Ishikawa (cell line): Measurements from ENCODE around the gene JARID2.

Experiments
- CEBPB ChIP-seq: IDR thresholded peaks from 2 replicates; pipeline ENCODE4 v1.6.1; 2012
- CREB1 ChIP-seq: IDR thresholded peaks from 2 replicates; pipeline ENCODE4 v1.6.1; 2012; ENCODE audit warnings: low read depth
- EGR1 ChIP-seq: IDR thresholded peaks from 2 replicates; pipeline ENCODE4 v1.6.1; 2012
- EP300 ChIP-seq: IDR thresholded peaks from 2 replicates; pipeline ENCODE4 v1.6.1; 2012; ENCODE audit warnings: borderline replicate concordance
- FOXM1 ChIP-seq: IDR thresholded peaks from 2 replicates; pipeline ENCODE4 v1.6.1; 2012; ENCODE audit warnings: low read depth, borderline replicate concordance
- MAX ChIP-seq: IDR thresholded peaks from 2 replicates; pipeline ENCODE4 v1.6.1; 2012
- NFIC ChIP-seq: IDR thresholded peaks from 2 replicates; pipeline ENCODE4 v1.6.1; 2012
- RAD21 ChIP-seq: IDR thresholded peaks from 2 replicates; pipeline ENCODE4 v1.6.1; 2012; ENCODE audit warnings: low read depth
- REST ChIP-seq: IDR thresholded peaks from 2 replicates; pipeline ENCODE4 v1.6.1; 2012; ENCODE audit warnings: low read depth, mild to moderate bottlenecking
- TAF1 ChIP-seq: IDR thresholded peaks from 2 replicates; pipeline ENCODE4 v1.6.1; 2012; ENCODE audit warnings: low read depth, mild to moderate bottlenecking
- TCF12 ChIP-seq: IDR thresholded peaks from 2 replicates; pipeline ENCODE4 v1.6.1; 2012; ENCODE audit warnings: low read depth
- TEAD4 ChIP-seq: IDR thresholded peaks from 2 replicates; pipeline ENCODE4 v1.6.1; 2012
- USF1 ChIP-seq: IDR thresholded peaks from 2 replicates; pipeline ENCODE4 v1.6.1; 2012
- YY1 ChIP-seq: IDR thresholded peaks from 2 replicates; pipeline ENCODE4 v1.6.1; 2012; ENCODE audit warnings: low read depth
- ZBTB7A ChIP-seq: IDR thresholded peaks from 2 replicates; pipeline ENCODE4 v1.6.1; 2012; ENCODE audit warnings: low read depth

Gene JARID2

GRCh38 chr6:15249371-15250019 is 3.6 kb downstream of the JARID2 start:
- TF ChIP-seq TEAD4: no peak

GRCh38 chr6:15250187-15251168 is 4.6 kb downstream of the JARID2 start:
- no peak for TF ChIP-seq REST
- TF ChIP-seq TCF12: no peak
- no peak for TF ChIP-seq MAX
- TF ChIP-seq CEBPB: no peak
- no peak for TF ChIP-seq EGR1
- TF ChIP-seq TAF1: no peak
- TF ChIP-seq ZBTB7A: no peak
- TF ChIP-seq YY1: no peak
- no peak for TF ChIP-seq USF1
- no peak for TF ChIP-seq EP300

- TF ChIP-seq TEAD4 (no peak), ZBTB7A (no peak), CEBPB (no peak), CREB1 (no peak), EGR1 (no peak), EP300 (no peak), NFIC (no peak), TCF12 (no peak), YY1 (no peak), RAD21 (no peak), REST (no peak), FOXM1 (no peak), MAX (no peak), TAF1 (no peak), USF1 (no peak)
Observed at GRCh38 chr6:15252195-15252594, 6.3 kb downstream of the JARID2 start.

- TF ChIP-seq TCF12 (no peak), YY1 (no peak), RAD21 (no peak), TAF1 (no peak), EGR1 (no peak), REST (no peak)
Observed at GRCh38 chr6:15253203-15254022, 7.5 kb downstream of the JARID2 start.
